Measurements from ENCODE around the gene BRD4.
"Not testable (repeated sequence)": the region's sequence is repeated elsewhere in the genome, so short reads cannot be mapped to it uniquely, and the experiment has no call there.

The BRD4 gene

DNA sequence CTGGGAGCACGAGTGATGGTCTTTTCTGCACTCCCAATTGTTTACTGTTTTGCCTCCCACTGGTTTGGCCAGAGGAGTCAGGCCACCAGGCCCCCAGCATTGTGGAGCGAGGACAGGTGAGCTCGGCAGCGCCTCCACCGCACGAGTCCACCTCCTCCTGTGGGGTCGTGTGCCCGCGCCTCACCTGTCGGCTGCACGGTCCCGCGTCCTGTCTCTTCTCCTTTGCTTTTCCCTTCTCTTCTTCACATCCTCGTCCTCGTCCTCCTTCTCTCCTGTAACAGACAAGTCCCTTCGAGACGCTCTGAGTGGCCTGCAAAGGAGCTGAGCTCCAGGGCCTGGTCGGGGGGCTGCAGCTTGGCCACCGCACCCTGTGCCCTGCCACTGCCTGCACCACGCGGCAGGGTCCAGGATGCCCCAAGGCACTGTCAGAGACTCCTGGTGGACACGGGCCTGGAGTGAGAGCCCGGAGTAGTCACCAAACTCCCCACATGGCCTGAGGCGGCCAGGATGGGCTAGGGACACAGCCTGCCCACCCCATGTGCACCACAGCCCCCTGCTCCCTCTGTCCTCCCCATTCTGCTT is 35.8 kb upstream of the BRD4 start:
- Histone ChIP-seq H3K36me3 (peaks cover 89% of the 10 kb centered on the region), H3K4me3 (ENCODE audit: low read depth in 1 of 2, low read length in 1 of 2) (no peak overlapping the region), H3K27me3 (no peaks in the 10 kb centered on the region), H3K4me1 (ENCODE audit: control insufficient read depth in 1 of 2, insufficient read depth in 1 of 2, low read depth in 1 of 2, low read length in 1 of 2) (no peaks in the 10 kb centered on the region), H3K9me3 (no peaks in the 10 kb centered on the region), H3K27ac (no peak overlapping the region)
- no peak for TF ChIP-seq CTCF (IDR thresholded peaks at IDR 0.05)

GRCh38 chr19:15367439-15367838 is 35.1 kb upstream of the BRD4 start:
- H3K27ac ChIP-seq = no peak overlapping the region
- no peaks in the 10 kb centered on the region for H3K27me3 ChIP-seq
- H3K9me3 ChIP-seq = no peaks in the 10 kb centered on the region
- no peak overlapping the region for H3K4me3 ChIP-seq (ENCODE audit: low read depth in 1 of 2, low read length in 1 of 2)
- H3K36me3 ChIP-seq = peaks cover 86% of the 10 kb centered on the region
- no peak for TF ChIP-seq CTCF (IDR thresholded peaks at IDR 0.05)
- no peaks in the 10 kb centered on the region for H3K4me1 ChIP-seq (ENCODE audit: control insufficient read depth in 1 of 2, insufficient read depth in 1 of 2, low read depth in 1 of 2, low read length in 1 of 2)

GRCh38 chr19:15365264-15365663 is 32.9 kb upstream of the BRD4 start:
- Histone ChIP-seq H3K36me3 (peaks cover 84% of the 10 kb centered on the region), H3K4me1 (ENCODE audit: control insufficient read depth in 1 of 2, insufficient read depth in 1 of 2, low read depth in 1 of 2, low read length in 1 of 2) (no peaks in the 10 kb centered on the region), H3K9me3 (no peaks in the 10 kb centered on the region), H3K4me3 (ENCODE audit: low read depth in 1 of 2, low read length in 1 of 2) (no peak overlapping the region), H3K27ac (no peak overlapping the region), H3K27me3 (no peaks in the 10 kb centered on the region)
- no peak for TF ChIP-seq CTCF (IDR thresholded peaks at IDR 0.05)

- not testable (repeated sequence) for H3K27ac ChIP-seq; H3K9me3 ChIP-seq; H3K4me1 ChIP-seq (ENCODE audit: control insufficient read depth in 1 of 2, insufficient read depth in 1 of 2, low read depth in 1 of 2, low read length in 1 of 2); H3K4me3 ChIP-seq (ENCODE audit: low read depth in 1 of 2, low read length in 1 of 2); H3K27me3 ChIP-seq
- H3K36me3 ChIP-seq = peaks cover 84% of the 10 kb centered on the region
Measured at GRCh38 chr19:15363791-15364190, 31.5 kb upstream of the BRD4 start.

GRCh38 chr19:15363048-15363447 is 30.7 kb upstream of the BRD4 start:
- H3K4me3 ChIP-seq (ENCODE audit: low read depth in 1 of 2, low read length in 1 of 2); H3K27me3 ChIP-seq; H3K9me3 ChIP-seq; H3K27ac ChIP-seq; H3K4me1 ChIP-seq (ENCODE audit: control insufficient read depth in 1 of 2, insufficient read depth in 1 of 2, low read depth in 1 of 2, low read length in 1 of 2): not testable (repeated sequence)
- peaks cover 84% of the 10 kb centered on the region for H3K36me3 ChIP-seq

- H3K27me3 ChIP-seq; H3K9me3 ChIP-seq; H3K4me1 ChIP-seq (ENCODE audit: control insufficient read depth in 1 of 2, insufficient read depth in 1 of 2, low read depth in 1 of 2, low read length in 1 of 2); H3K4me3 ChIP-seq (ENCODE audit: low read depth in 1 of 2, low read length in 1 of 2): not testable (repeated sequence)
- H3K27ac ChIP-seq = peak overlapping the region; percentile 2
- H3K36me3 ChIP-seq = peaks cover 82% of the 10 kb centered on the region
Measured at GRCh38 chr19:15360015-15360414, 27.7 kb upstream of the BRD4 start.

- peaks cover 85% of the 10 kb centered on the region for H3K36me3 ChIP-seq
- no peak overlapping the region for H3K27ac ChIP-seq
- no peaks in the 10 kb centered on the region for H3K4me1 ChIP-seq (ENCODE audit: control insufficient read depth in 1 of 2, insufficient read depth in 1 of 2, low read depth in 1 of 2, low read length in 1 of 2)
- no peaks in the 10 kb centered on the region for H3K27me3 ChIP-seq
- no peak overlapping the region for H3K4me3 ChIP-seq (ENCODE audit: low read depth in 1 of 2, low read length in 1 of 2)
- no peak for TF ChIP-seq CTCF (IDR thresholded peaks at IDR 0.05)
- no peaks in the 10 kb centered on the region for H3K9me3 ChIP-seq
Measured at GRCh38 chr19:15358918-15359317, 26.6 kb upstream of the BRD4 start.

All from neutrophil (primary cell).